Measurements from ENCODE around the gene RPS6KB2. TPM values are rescaled to one million over a fixed set of nuclear protein-coding genes. Genes with fewer than 3 reads are reported as not detected.

Gene RPS6KB2
- polyA plus RNA-seq, 1 experiment = 59.9 TPM

DNA sequence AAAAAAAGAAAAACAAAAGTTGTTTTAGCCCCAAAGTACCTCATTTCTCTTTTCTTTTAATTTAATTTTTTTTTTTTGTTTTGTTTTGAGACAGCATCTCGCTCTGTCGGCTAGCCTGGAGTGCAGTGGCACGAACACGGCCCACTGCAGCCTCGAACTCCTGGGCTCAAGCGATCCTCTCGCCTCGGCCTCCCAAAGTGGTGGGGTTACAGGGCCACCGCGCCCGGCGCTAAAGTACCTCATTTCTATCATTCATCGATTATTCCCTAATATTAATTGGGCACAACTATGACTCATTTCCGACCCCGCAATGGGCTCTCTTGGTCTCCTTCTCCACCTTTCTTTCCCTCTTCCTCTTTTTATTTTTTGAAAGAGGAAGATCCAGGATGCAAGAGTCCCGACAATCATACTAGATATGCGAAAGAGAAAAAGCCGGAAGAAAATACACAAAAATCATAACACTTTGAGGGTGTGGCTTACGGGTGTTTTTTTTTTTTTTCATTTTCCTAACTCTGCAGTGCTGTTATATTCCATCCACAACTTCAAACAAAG, 54.1 kb downstream of the RPS6KB2 start:
- Histone ChIP-seq H3K27me3 (ENCODE audit: control insufficient read depth, insufficient read depth, low read length) (no peaks in the 10 kb centered on the region), H3K4me3 (ENCODE audit: low read depth, low read length) (peak overlapping the region; percentile 70), H3K36me3 (ENCODE audit: control insufficient read depth, insufficient read depth, low read length) (0 out of 2 replicates have a peak, but pooled peaks cover 1% of the 10 kb centered on the region)
- TF ChIP-seq, protein P1, sequence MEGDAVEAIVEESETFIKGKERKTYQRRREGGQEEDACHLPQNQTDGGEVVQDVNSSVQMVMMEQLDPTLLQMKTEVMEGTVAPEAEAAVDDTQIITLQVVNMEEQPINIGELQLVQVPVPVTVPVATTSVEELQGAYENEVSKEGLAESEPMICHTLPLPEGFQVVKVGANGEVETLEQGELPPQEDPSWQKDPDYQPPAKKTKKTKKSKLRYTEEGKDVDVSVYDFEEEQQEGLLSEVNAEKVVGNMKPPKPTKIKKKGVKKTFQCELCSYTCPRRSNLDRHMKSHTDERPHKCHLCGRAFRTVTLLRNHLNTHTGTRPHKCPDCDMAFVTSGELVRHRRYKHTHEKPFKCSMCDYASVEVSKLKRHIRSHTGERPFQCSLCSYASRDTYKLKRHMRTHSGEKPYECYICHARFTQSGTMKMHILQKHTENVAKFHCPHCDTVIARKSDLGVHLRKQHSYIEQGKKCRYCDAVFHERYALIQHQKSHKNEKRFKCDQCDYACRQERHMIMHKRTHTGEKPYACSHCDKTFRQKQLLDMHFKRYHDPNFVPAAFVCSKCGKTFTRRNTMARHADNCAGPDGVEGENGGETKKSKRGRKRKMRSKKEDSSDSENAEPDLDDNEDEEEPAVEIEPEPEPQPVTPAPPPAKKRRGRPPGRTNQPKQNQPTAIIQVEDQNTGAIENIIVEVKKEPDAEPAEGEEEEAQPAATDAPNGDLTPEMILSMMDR (IDR thresholded peaks at IDR 0.05; ENCODE audit: insufficient read depth, low read depth, low read length) = no peak
- no peak for DNase-seq (ENCODE audit: low read depth)
- POLR2A ChIA-PET = no interaction called here
- CTCF ChIA-PET = interaction anchor here (0.6 kb wide), 1 partner anchor 14 kb away, joined by 3 read pairs; no protein-coding TSS in a partner anchor

DNA sequence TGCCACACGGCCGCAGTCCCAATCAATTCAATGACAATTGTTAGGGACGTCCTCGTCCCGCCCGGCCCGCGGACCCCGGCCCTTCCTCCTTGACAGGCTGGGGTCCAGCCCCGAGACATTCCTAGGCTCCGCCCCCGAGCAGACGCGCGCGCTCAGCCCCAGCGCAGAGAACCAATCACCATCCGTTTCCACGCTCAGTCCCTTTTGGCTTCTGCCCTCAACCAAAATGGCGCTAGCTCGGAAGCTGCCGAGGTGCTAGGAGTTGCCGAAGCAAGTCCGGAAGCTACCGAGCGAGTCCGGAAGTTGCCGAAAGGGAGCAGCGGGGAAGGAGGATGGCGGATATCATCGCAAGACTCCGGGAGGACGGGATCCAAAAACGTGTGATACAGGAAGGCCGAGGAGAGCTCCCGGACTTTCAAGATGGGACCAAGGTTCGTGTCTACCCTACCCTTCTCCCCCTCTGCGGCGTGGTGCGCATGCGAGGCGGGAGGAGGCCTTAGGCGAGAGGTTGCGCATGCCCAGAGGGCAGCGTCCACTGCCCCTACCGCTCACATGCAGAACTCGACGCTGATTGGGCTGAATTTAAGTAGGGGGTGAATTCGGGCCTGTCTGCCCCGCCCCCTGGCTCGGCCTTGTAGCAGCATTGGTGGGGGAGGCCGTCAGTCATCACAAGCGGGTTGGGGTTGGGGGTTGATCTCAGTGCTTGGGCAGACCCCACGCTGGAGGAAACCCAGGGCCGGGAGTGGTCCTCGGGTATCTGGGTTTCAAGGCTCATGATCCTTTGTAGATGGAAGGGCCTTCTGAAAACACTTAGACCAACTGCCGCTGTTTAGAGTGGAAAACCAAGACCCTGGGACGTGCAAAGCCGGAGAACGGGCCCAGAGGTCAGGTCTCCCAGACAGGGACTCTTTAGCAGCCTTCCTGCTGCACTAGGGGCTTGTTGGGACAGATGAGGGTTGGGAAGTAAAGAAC, 54.8 kb downstream of the RPS6KB2 start, which contains the start of gene AIP:
Gene AIP, plus strand, starts transcription at position 200 of the 972 bp plus-strand sequence. Its CDS starts 133 bp downstream, at position 333.
- Histone ChIP-seq H3K4me3 (ENCODE audit: low read depth, low read length) (peak within 1 kb of the TSS; percentile 70), H3K36me3 (ENCODE audit: control insufficient read depth, insufficient read depth, low read length) (peaks cover 2% of the 10 kb centered on the region; the same call in 1 of the 2 replicates), H3K27me3 (ENCODE audit: control insufficient read depth, insufficient read depth, low read length) (no peaks in the 10 kb centered on the region)
- TF ChIP-seq, protein P1 (IDR thresholded peaks at IDR 0.05; ENCODE audit: insufficient read depth, low read depth, low read length) = peak; percentile 21; the same call in 1 of the 2 replicates
- ChIA-PET CTCF (interaction anchor here (0.6 kb wide), 1 partner anchor 15 kb away, joined by 3 read pairs; no protein-coding TSS in a partner anchor), POLR2A (no interaction called here)
- DNase-seq (ENCODE audit: low read depth) = peak; percentile 86

DNA sequence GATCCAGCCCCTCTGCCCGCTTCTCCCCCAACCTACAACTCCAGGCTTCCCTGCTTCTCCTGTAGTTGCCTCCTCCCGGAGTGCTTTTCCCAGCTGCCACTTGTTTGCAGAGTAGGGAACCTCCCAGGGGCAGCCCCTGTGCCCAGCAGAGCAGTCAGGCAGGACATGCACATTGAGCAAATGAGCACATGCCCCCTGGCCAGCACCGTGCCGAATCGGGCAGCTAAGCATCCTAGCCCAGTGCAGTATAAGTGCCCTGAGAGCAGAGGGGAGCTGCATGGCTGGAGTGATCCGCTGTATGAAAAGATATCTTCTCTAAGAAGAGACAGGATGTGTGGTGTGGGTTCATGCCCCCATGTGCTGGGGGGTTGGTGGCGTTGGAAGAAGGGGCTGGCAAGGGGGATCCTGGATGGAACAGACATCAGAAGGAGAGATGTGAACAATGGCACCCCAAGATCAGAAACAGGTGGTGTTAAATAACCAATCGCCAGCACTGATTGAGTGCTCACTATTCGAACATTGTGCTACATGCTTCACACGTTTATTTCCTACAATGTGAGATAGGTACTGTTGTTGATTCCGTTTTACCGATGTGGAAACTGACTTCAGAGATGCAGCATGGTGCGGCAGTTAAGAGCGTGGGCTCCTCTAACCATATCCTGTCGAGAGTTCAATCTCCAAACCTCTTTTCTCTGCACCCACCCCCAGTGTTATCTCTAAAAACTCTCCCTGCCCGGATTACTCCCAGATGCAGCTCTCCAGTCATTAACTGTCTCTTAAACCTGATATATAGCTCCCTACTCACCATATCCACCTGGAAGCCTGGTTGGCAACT, 55.8 kb downstream of the RPS6KB2 start:
- TF ChIP-seq, protein P1 (IDR thresholded peaks at IDR 0.05; ENCODE audit: insufficient read depth, low read depth, low read length) = no peak
- ChIA-PET POLR2A (no interaction called here), CTCF (no interaction called here)
- peaks cover 4% of the 10 kb centered on the region for H3K36me3 ChIP-seq (ENCODE audit: control insufficient read depth, insufficient read depth, low read length)
- H3K27me3 ChIP-seq (ENCODE audit: control insufficient read depth, insufficient read depth, low read length) = no peaks in the 10 kb centered on the region
- DNase-seq (ENCODE audit: low read depth) = no peak
- H3K4me3 ChIP-seq (ENCODE audit: low read depth, low read length) = peak overlapping the region; percentile 70

DNA sequence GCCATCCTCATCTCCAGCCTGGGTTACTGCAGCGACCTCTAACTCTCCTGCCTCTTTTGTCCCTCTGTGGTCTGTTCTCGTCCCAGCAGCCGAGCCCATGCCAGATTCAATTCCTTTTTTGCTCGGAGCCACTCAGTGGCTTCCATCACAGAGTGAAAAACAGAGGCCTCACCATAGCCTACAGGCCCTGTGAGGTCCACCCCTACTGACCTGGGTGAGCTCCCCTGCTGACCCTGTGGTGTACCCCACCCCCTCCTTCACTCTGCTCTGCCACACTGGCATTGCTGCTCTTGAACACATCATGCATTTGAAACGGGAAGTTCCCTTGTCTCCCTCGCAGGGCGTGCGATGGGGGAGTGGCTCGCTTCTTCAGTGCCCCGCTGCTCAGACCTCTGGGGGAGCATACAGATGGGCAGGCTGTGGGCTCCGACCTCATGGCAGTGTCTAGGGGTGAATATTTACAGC, 56.6 kb downstream of the RPS6KB2 start:
- Histone ChIP-seq H3K27me3 (ENCODE audit: control insufficient read depth, insufficient read depth, low read length) (no peaks in the 10 kb centered on the region), H3K4me3 (ENCODE audit: low read depth, low read length) (no peak overlapping the region), H3K36me3 (ENCODE audit: control insufficient read depth, insufficient read depth, low read length) (peaks cover 8% of the 10 kb centered on the region)
- CTCF ChIA-PET = no interaction called here
- DNase-seq (ENCODE audit: low read depth) = no peak
- POLR2A ChIA-PET = no interaction called here
- TF ChIP-seq, protein P1 (IDR thresholded peaks at IDR 0.05; ENCODE audit: insufficient read depth, low read depth, low read length) = no peak

Small RNA genes within 50 kb of the gene (small RNA-seq; reads per million reads assigned to genes)
- not detected for gene RNU6-1238P (ENCODE audit: insufficient read length, low read depth, low replicate concordance)

Other genes with a start within 250 kb of the RPS6KB2 start
- 21.9 and 31.2 TPM in 2 replicates for gene GRK2, start 162.0 kb upstream of the RPS6KB2 start, polyA plus RNA-seq (2011; rRNA removed)
- gene ANKRD13D, start 139.2 kb upstream of the RPS6KB2 start, polyA plus RNA-seq (2011; rRNA removed) = 18.4 and 30.7 TPM in 2 replicates
- 19.1 and 22.1 TPM in 2 replicates for gene SSH3, start 125.0 kb upstream of the RPS6KB2 start, polyA plus RNA-seq (2011; rRNA removed)
- 95.6 and 119 TPM in 2 replicates for gene POLD4, start 74.9 kb upstream of the RPS6KB2 start, polyA plus RNA-seq (2011; rRNA removed)
- 13.9 and 21.3 TPM in 2 replicates for gene CLCF1, start 54.9 kb upstream of the RPS6KB2 start, polyA plus RNA-seq (2011; rRNA removed)
- 5.9 and 10.7 TPM in 2 replicates for gene RAD9A, start 36.5 kb upstream of the RPS6KB2 start, polyA plus RNA-seq (2011; rRNA removed)
- gene PPP1CA, start 26.6 kb upstream of the RPS6KB2 start, polyA plus RNA-seq (2011; rRNA removed) = 146 and 233 TPM in 2 replicates
- gene TBC1D10C, start 24.4 kb upstream of the RPS6KB2 start, polyA plus RNA-seq (2011; rRNA removed) = not detected in 2 replicates
- gene CARNS1, start 12.8 kb upstream of the RPS6KB2 start, polyA plus RNA-seq (2011; rRNA removed) = 0.07 and 0.12 TPM in 2 replicates
- gene PTPRCAP, start 9.2 kb downstream of the RPS6KB2 start, polyA plus RNA-seq (2011; rRNA removed) = 0.27 and 0.43 TPM in 2 replicates
- gene CORO1B, start 15.0 kb downstream of the RPS6KB2 start, polyA plus RNA-seq (2011; rRNA removed) = 86.5 and 158 TPM in 2 replicates
- not detected in 2 replicates for gene GPR152, start 24.2 kb downstream of the RPS6KB2 start, polyA plus RNA-seq (2011; rRNA removed)
- not detected in 2 replicates for gene CABP4, start 26.9 kb downstream of the RPS6KB2 start, polyA plus RNA-seq (2011; rRNA removed)
- 30.6 and 31.7 TPM in 2 replicates for gene TMEM134, start 40.8 kb downstream of the RPS6KB2 start, polyA plus RNA-seq (2011; rRNA removed)
- 69.9 and 133 TPM in 2 replicates for gene AIP, start 54.5 kb downstream of the RPS6KB2 start, polyA plus RNA-seq (2011; rRNA removed)
- 8.0 and 14.4 TPM in 2 replicates for gene PITPNM1, start 76.9 kb downstream of the RPS6KB2 start, polyA plus RNA-seq (2011; rRNA removed)
- 15.4 and 30.4 TPM in 2 replicates for gene CDK2AP2, start 79.7 kb downstream of the RPS6KB2 start, polyA plus RNA-seq (2011; rRNA removed)
- not detected in 2 replicates for gene CABP2, start 95.0 kb downstream of the RPS6KB2 start, polyA plus RNA-seq (2011; rRNA removed)
- 679 and 883 TPM in 2 replicates for gene GSTP1, start 155.3 kb downstream of the RPS6KB2 start, polyA plus RNA-seq (2011; rRNA removed)
- 97.9 and 149 TPM in 2 replicates for gene NDUFV1, start 178.4 kb downstream of the RPS6KB2 start, polyA plus RNA-seq (2011; rRNA removed)
- gene NUDT8, start 201.4 kb downstream of the RPS6KB2 start, polyA plus RNA-seq (2011; rRNA removed) = 1.3 and 1.7 TPM in 2 replicates
- gene TBX10, start 211.3 kb downstream of the RPS6KB2 start, polyA plus RNA-seq (2011; rRNA removed) = not detected in 2 replicates
- gene ACY3, start 222.2 kb downstream of the RPS6KB2 start, polyA plus RNA-seq (2011; rRNA removed) = not detected in 2 replicates
- not detected in 2 replicates for gene ALDH3B2, start 246.1 kb downstream of the RPS6KB2 start, polyA plus RNA-seq (2011; rRNA removed)